ENCODE results near the gene C10orf90.

Gene C10orf90

DNA sequence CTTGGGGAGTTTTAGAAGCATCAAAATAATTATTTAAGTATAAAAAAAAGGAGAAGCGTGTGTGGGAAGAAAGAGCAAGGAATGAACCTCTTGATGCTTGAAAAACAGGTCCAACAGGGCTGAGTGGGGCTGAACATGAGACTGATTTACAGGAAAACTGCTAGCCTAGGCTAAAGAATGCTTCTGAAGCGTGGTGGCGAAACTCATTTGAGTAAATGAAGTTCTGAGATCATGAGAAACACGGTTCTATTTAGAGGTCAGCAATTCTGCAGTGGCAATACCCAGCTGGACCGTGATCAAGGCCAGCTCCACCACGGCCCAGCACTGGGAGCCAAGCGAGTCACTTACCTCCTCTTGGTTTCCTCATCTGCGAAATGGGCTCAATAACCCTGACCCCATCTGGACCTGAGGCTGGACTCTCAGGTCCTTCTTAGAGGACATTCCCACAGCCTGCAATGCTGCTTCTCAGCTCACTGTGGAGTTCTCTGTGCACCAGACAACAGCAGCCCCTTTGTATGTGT is 142.1 kb downstream of the C10orf90 start:
- DNase-seq: no peak

DNA sequence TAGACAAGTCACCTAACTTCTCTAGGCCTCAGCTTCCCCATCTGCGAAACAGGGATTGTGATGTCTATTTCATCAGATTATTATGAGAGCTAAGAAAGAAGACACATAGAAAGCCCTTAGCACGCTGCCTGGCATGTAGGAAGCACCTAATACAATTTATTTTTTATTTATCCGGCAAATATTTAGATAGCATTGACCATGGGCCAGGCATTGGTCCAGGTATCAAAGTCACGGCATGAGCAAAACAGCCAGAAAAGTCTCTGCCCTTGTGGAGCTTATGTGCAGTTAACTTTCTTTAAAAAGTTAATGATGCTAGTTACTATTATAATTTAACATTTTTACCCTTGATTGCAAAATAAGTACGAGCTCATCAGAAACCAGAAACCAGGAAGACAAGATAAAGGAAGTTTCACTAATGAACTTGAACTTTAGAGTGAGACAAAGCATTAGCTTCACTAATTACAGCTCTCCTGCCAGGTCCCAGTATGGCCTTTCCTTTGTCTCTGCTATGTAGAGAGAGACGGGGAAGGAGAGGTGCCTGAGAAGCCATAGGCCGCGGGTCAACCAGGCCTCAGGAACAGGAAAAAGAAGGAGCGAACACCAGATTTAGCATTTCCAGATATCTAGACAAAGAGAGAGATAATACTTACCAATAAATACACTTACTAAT is 142.7 kb downstream of the C10orf90 start:
- DNase-seq: no peak

DNA sequence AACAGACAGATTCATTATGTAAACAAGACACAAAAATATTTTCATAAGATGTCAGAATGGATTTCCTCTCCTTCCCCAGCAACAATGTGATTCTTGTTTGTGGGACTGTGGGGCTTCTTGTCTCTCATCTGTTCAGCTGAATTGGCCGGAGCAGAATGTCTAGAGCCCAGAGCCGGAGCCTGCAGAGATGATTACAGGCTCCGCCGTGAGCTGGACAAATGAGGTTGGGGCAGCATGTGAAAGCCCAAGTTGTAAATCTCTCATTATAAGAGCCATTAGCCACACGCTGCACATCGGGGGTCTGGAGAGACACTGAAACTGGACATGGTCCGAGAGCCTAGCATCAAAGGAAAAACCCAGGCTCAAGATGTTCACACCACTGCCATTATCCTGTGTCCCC is 145.2 kb downstream of the C10orf90 start:
- no peak for DNase-seq

DNA sequence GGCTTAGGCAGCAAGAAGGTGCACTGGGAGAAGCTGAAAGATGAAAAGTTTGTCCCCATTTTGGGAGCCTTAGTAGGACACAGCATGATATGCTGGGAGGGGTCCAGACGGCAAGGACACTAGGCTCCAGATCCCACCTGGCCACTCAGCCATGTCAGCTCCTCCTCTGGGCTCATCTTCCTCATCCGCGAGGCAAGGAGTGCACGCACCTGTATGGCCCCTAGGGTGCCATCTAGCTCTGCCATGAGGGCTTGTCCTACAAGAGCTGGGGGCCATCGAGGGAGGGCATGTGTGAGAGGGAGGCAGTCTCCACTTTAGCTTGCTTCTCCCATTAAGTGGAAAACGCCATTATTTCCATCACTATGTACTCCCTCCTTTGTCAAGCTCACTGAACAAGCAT is 146.0 kb downstream of the C10orf90 start:
- no peak for DNase-seq

DNA sequence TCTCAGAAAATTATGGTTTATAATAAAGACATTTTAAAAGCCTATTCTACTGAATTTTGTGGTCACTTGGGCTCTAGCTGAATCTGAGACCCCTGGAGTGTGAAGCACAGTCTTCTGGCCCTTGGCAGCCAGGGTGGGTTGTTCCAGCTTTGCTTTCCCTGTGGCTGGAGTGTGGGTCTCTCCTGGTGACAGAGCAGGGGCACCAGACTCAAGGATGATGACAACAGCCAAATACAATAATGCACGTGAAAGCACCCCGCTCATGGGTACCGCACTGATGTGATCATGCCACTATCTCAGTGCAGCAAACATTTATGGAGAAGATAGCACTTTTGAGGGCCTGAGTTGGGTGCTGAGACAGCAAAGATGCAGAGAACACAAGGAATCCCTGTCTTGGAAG is 147.4 kb downstream of the C10orf90 start:
- no peak for DNase-seq

DNA sequence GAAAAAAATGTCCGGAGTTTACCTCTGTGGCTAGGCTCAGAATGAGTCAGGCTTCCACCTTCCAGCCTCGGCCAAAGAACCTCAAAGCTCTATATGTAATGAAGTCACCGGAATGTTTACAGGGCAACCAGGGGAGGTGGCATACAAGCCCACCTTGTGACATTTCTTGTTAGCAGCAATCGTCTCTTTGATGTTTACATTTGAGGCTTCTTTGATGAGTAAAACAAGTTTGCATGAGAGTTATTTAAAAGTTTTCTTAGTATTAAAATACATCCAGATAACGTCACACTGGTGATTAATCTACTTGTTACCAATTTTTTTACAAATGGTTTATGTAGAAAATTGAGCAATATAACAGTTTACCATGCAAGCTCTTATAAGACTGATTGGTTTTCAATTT is 149.1 kb downstream of the C10orf90 start:
- no peak for DNase-seq

DNA sequence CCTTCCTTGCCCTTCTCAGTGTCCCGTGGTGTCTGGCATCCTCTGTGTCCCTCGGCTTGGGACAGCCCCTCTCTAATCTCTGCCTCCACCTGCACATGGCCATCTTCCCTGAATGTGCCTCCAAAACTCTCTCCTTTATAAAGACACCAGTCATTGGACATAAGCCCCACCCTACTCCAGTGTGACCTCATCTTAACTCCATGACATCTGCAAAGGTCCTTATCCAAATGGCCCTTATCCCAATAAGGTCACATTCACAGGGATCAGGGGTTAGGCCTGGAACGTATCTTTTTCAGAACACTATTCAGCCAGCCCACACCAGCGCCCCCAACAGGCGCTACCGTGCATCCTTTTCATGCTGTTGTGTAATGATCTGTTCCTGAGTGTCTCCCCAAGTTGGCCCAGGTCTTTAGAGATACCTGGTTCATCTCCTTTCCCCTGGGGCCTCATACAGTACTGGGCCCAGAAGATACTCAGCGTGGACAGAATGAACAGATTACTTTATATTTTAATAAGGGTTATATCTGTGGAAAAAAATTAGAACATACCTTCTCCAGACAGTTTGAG is 149.7 kb downstream of the C10orf90 start:
- DNase-seq: no peak

DNA sequence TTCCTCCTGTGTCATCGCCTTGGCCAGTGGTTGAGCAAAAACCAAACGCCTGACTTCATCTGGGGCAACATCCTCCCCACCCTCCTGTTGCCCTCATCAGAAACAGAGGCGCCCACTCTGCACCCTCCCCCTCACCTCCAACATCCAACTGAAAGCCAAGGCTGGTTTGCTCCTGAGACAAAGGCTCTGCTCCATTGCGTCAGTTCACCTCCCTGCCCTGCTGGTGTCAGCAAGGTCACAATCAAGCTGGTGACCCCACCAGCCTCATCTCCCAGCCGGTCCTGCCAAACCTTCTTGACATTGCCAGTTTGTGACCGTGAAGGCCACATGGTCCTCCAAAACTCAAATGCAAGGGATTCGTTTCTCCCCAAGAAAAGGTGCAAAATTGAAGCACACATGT is 150.5 kb downstream of the C10orf90 start:
- DNase-seq: no peak

DNA sequence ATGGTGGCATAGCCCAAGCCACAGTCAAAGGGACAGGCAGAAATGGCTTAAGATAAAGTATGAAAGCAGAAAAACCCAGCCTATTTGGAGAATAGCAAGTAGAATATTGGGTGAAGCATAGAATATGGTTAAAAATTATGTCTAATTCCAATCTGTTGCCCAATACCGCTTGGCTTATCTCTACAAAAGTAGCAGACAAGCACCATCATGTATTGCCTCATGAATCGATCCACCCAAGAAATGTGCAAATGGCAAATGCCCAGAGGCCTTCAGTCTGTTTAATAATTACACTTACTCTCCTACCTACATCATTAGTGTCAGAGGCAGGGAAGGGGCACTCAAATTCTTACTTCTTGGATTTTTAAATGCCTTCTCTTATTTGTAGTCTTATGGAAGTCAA is 151.3 kb downstream of the C10orf90 start:
- no peak for DNase-seq

DNA sequence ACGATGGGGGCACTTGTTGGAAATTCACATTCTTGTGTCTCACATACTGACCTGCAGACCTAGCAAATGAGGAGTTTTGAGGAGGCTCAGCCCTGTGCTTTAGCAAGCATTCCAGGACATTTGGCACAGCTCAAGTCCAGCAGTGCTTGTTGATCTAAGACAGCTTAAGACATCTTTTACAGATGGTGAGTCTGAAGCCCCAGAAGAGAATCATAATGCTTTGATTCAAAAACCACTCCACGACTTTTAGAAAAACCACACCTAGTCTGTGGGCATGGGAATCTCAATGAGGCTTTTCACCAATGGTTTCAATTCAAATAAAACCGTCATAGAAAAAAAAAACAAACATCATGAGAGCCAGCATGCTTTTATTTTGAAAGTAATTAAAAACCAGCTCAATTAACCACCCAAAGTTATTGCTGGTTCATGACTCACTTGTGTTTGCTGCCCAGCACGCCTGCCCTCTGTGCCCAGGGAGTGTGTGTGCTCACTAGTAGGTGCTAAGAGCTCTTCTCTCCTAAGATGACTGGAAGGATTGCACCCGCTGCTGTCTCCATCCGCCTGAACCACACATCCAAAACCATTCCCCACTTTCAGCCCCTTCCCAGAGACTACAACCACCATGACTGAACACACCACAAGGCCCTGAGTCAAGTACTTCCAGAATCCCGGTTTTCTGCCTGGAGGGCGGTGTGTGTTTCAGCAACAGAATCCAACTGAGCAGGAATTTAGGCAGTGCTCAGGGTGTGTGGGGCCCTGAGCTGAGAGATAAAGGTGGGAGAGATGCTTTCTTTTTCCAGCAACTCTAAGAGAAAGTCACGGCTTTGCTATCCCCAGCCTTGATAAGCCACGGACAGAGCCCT is 152.0 kb downstream of the C10orf90 start:
- no peak for DNase-seq

DNA sequence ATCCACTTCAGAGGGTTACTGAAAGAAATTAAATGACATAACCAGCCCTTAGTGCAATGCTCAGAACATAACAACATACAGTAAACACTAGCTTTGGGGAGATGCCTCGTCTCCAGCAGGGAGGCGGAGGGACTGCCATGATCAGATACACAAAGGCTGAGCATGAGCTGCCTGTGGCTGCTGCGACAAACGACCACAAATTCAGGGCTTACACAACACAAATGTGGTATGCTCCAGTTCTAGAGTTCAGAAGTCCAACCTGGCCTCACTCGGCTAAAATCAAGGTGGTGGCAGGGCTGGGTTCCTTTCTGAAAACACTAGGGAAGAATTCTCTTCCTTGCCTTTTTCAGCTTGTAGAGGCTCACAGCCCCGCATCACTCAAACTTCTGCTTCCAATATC is 154.0 kb downstream of the C10orf90 start:
- no peak for DNase-seq

DNA sequence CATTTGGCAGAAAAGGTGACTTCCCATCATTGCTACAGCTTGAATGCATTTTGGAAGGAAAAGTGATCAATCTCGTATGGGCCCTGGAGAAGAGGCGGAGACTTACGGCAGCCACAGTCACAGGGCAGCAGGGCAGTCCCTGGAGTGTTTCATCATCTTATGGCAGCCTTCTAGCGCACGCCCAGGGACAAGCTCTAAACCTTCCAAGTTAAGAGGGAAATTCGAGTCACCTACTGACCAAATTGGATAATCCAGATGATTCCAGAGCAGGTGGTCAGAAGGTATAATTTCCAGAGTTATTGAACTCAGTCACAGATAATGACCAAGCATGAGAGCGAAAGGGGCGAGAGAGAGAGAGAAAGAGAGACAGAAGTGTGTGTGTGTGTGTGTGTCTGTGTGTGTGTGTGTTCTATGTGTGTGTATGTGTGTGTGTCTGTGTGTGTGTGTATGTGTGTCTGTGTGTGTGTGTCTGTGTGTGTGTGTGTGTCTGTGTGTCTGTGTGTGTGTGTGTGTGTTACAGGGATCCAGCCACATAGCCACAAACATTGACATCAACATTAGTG is 158.5 kb downstream of the C10orf90 start:
- no peak for DNase-seq

DNA sequence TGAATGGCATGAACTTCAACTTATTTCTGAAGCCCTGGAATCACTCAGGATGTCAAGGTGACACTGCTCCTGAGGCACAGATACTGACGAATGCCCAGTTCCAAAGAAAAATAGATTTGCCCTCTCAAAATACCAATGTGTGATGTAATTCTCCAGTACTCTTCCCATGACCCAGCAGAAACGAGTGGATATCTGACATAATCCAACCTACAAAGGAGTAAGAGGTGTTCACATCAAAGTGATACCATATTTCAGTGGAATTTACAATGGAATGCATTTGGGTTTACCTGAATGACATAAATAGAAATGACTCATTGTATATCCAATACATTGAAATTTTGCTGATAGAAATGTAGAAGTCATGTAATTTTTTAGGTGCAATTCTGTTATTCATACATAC is 161.3 kb downstream of the C10orf90 start:
- DNase-seq: no peak

DNA sequence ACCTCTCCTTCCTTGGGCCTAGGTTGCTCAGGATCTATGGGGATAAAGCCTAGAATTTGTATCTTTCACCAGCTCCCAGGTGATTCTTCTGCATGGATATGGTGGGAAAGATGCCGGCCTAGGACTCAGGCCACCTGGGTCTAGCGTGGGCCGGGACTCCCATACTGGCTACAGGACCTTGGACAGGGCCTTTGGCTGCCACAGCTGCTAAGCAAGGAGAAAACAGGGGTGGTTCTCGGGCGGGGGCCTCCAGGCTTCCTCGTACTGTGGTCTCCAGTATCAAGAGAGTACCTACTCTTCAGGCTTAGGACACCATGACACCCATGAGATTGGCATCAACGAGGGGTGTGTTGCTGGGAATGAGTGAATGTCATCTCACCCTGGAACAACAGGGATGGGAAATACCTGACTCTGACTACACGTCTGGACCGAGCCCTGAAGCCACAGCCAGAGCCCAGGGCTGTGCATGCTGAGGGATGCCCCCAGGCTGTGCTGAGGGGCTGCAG is 161.9 kb downstream of the C10orf90 start:
- no peak for DNase-seq

DNA sequence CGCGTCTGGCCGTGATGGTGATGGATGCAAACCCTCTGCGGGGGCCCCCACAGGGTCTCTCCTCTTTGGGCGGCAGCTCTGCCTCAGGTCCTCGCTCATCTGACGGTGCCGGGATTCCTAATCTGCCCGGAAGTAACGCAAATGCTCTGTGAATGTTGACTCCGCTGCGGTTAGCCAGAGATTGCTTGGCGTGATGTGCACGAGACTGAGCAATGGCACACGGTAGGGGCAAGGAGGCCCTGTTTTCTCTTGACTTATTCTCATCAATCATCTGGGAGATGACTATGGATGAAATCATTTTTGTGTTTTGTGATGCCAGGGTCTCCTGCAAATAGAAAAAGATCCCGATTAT is 165.8 kb downstream of the C10orf90 start:
- no peak for DNase-seq

DNA sequence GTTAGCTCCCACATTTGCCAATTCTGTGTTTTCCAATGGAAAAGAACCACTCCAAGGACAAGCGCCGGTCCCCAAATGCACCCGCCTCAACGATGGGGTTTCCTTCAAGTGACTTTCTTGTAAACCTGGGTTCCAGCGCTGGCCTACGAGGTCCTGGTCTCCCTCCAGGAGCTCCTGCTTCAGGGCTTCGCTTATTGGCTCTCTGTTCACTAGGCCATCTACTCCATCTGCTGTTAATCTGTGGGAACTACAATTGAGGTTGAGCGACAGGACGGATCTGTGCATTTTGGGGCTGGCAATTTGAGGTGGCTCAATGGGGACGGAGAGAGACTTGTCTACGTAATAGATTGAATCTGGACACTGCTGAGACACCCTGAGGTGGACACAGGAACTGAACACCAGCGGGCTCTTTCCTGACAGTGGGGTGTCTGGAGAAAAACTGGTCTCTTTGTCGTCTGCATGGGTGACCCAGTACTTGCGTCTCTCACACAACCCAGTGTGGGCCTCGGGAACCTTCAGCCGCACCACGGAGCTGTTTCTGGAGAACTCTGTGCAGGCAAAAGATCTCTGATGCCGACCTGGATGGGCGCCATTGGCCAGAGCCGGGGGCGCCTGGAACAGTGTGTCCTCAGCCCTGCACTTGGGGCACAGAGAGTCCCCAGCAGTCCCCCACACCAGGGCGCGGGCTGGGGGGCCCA is 166.3 kb downstream of the C10orf90 start:
- DNase-seq: no peak

DNA sequence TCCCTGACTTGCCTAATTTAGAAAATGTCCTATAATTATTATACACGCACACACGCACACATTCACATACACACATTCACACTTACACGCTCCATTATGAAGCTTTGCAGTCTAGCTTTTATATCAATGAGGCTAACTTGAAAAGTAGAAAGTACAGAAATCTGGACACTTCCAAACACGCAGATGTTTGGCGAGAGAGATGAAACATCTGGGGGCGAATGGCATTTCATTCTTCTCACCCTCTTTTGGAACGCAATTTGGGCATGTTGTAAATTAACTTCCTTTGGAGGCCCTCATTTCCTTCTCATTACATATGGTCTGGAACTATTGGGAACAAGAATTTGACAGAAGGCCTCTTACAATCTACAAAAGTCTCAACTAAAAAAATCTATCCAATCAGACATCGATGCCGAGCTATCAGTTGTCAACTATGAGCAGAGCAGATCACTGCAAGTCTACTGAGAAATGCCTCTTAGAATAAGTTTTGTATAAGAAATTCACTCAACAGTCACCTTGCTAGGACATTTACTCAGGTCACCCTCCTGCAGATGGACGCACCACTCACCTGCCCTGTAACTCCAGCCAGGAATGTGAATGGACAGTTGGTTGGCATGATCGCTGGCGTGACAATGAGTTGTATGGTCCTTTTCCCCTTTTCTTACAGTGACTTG is 167.0 kb downstream of the C10orf90 start:
- no peak for DNase-seq

DNA sequence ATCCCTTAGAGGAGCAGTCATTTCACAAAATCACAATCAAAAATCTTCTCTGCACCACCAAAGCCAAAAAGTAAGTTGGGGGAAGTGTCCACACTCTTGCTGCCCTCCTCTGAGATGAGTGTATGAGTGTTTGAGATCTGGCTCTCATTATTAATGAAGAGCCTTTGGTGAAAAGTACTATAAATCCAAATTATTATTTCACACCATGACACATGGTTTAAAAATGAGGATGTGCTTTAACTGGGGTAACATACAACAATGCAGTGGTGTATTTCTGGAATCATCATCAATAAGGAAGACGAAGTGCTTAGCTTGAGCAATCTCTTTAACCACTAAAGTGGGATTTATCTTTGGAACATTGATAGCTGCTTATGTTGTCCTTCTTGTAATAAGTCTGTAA is 168.1 kb downstream of the C10orf90 start:
- no peak for DNase-seq

DNA sequence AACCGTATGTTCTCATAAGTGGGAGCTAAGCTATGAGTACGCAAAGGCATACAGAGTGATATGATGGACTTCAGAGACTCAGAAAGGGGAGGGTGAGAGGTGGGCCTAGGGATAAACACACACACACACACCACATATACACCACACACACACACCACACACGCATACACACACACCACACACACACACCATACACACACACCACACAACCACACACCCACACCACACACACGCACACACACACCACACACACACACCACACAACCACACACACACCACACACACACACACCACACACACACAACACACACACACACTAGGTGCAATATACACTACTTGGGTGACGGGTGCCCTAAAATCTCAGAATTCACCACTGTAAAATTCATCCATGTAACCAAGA is 168.7 kb downstream of the C10orf90 start:
- DNase-seq: no peak

DNA sequence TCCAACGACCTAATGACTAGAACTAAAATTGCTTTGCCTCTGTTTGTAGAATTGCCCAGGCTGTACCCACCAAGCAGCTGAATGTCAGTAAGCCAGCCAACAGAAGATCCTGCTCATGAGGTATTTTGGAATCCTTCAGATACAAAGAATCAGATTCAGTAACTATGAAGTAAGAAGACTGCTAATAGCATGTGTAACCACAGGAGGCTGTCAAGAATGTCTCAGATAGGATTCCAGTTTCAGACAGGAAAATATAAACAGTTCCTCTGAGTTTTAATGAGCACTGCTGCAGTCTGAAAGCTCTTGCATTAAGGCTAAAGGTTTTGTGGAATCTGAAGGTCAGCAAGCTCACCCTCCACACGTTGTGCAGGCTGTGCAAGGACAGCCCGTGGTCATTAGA is 169.6 kb downstream of the C10orf90 start:
- DNase-seq: no peak

DNA sequence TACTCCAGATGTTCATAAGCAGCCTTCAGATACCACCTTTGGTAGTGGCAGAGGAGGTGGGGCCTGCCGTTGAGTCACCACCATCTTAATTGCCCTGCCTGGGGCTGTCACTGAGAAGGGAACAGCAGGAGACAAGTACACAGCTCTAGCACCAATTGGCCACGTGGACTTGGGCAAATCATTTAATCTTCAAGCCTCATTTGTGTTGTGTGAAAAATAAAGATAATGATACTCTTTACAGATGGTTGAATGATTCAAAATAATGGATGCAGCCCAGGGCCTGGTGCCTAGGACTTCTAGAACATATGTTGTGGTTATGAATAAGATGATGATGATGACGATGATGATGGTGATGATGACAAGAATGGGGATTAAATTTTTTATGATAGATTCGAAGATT is 170.3 kb downstream of the C10orf90 start:
- no peak for DNase-seq

DNA sequence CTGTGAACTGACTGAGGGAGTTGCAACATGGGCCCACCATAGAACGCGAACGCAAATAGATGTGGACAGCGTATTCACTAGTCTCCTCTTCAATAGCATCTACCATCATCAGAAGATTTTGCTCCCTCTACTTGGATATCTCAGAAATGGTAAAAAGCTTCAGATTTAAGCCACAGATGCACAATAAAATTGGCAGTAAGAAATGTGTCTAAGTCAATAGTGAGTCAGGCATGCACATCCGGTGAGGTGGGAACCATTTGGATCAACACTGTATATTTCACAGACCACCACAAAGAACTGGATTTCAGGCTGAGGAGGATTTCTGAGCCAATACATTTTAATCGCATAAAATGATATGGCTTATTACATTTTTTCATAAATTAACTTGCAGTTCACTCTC is 170.7 kb downstream of the C10orf90 start:
- no peak for DNase-seq

Measured in NCI-H187 (cell line).